Smooth muscle cell of the brain vasculature (primary cell): ENCODE results near the gene TMEM140.
"Not testable (repeated sequence)": the region's sequence is repeated elsewhere in the genome, so short reads cannot be mapped to it uniquely, and the experiment has no call there.

Experiments
- DNase-seq: peaks from one replicate; pipeline ENCODE4 v3.0.0-alpha.2; 2012; ENCODE audit warnings: low read depth, low spot score

Gene TMEM140

GRCh38 chr7:135158874-135159273 lies 11.0 kb downstream of the TMEM140 start:
- DNase-seq = no peak

GRCh38 chr7:135159359-135160085 lies 11.7 kb downstream of the TMEM140 start:
- no peak for DNase-seq

GRCh38 chr7:135160098-135160857 lies 12.4 kb downstream of the TMEM140 start:
- no peak for DNase-seq

- peak; percentile 40 for DNase-seq
Observed at GRCh38 chr7:135160858-135161653, 13.2 kb downstream of the TMEM140 start.

- no peak for DNase-seq
Observed at GRCh38 chr7:135161669-135162068, 13.8 kb downstream of the TMEM140 start.

- DNase-seq = no peak
Observed at GRCh38 chr7:135162382-135163001, 14.6 kb downstream of the TMEM140 start.

- no peak for DNase-seq
Observed at GRCh38 chr7:135164357-135165061, 16.6 kb downstream of the TMEM140 start.

- no peak for DNase-seq
Observed at GRCh38 chr7:135165862-135166261, 18.0 kb downstream of the TMEM140 start.

- DNase-seq = no peak
Observed at GRCh38 chr7:135166338-135166990, 18.6 kb downstream of the TMEM140 start.

GRCh38 chr7:135167365-135167917 lies 19.6 kb downstream of the TMEM140 start:
- DNase-seq = no peak

GRCh38 chr7:135168001-135168400 lies 20.1 kb downstream of the TMEM140 start:
- no peak for DNase-seq

GRCh38 chr7:135168489-135169140 lies 20.7 kb downstream of the TMEM140 start:
- no peak for DNase-seq

- DNase-seq = no peak
Observed at GRCh38 chr7:135169141-135169963, 21.5 kb downstream of the TMEM140 start.

GRCh38 chr7:135169964-135170273 lies 22.0 kb downstream of the TMEM140 start:
- no peak for DNase-seq

GRCh38 chr7:135170274-135170997 lies 22.6 kb downstream of the TMEM140 start, which contains the start of gene CYREN:
TSS of gene CYREN (minus strand) at chr7:135170707. CDS start at chr7:135168922, 1,785 bp downstream.
- peak; percentile 51 for DNase-seq

- DNase-seq = not testable (repeated sequence)
Observed at GRCh38 chr7:135170998-135171481, 23.2 kb downstream of the TMEM140 start.

- not testable (repeated sequence) for DNase-seq
Observed at GRCh38 chr7:135171581-135172291, 23.9 kb downstream of the TMEM140 start.
